Measurements from ENCODE around the gene RHD. TPM values are rescaled to one million over a fixed set of nuclear protein-coding genes. Genes with fewer than 3 reads are reported as not detected.

The RHD gene
- total RNA-seq, 1 donor = not detected

DNA sequence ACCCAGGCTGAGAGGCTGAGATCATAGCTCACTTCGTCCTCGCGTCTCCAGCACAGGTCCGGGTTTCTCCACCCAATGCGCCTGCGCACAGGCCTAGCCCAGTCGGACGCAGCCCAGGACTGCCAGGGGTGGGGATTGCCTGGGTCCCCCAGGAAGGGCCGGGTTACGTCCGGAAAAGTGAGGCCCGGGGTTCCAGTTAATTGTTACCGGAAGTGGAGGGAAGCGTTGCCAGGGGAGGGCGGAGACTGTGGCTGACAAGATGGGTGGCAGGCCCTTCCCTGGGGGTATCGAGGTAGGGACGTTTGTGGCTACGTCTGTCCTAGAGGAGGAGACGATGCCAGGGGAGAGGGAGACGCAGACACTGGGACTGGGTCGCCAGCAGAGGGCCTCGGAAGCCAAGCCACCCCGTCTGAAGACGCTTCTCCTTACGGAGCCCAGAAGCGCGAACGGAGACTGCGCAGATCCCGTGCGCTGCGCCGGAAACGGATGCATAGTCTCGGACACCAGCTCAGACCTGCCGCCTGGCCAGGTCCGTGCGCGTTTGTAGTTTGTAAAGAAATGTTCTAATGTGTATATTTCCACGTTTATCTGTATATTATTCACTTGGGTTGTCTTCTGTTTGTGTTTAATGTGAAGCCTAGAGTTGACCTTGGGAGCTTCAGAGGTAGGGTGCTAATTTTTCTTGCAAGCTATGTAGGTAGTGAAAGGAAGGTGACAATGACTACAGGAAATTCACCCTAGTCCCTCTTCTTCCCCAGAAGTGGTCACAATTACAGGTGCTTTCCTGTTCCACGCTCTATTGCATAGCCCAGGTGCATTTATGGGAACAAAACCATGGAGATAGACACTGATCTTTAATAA, 32.4 kb upstream of the RHD start:
- TF ChIP-seq, protein P1, sequence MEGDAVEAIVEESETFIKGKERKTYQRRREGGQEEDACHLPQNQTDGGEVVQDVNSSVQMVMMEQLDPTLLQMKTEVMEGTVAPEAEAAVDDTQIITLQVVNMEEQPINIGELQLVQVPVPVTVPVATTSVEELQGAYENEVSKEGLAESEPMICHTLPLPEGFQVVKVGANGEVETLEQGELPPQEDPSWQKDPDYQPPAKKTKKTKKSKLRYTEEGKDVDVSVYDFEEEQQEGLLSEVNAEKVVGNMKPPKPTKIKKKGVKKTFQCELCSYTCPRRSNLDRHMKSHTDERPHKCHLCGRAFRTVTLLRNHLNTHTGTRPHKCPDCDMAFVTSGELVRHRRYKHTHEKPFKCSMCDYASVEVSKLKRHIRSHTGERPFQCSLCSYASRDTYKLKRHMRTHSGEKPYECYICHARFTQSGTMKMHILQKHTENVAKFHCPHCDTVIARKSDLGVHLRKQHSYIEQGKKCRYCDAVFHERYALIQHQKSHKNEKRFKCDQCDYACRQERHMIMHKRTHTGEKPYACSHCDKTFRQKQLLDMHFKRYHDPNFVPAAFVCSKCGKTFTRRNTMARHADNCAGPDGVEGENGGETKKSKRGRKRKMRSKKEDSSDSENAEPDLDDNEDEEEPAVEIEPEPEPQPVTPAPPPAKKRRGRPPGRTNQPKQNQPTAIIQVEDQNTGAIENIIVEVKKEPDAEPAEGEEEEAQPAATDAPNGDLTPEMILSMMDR (IDR thresholded peaks at IDR 0.05; ENCODE audit: insufficient read depth, low read length) = peak; percentile 59
- peak overlapping the region; percentile 63 for H3K4me3 ChIP-seq (ENCODE audit: low read depth, low read length)
- peak; percentile 86 for DNase-seq (ENCODE audit: low read depth)

DNA sequence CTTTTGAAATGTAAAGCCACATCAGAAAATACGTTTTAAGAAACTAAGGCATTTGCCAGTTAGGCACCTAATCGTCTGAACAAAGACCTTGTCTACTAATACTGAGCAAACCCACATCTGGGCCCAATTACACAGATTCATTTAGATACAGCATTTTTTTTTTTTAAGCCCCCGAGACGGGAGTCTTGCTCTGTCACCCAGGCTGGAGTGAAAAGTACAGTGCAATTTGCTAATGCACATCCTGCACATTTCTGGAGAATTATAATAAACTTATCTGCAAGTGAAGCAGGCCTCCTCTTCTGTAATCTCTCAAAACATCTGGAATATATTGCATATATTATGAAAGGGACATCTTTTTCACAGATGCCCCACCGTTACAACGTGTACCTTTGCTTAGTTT, 28.4 kb upstream of the RHD start:
- DNase-seq (ENCODE audit: low read depth) = no peak
- H3K4me3 ChIP-seq (ENCODE audit: low read depth, low read length) = no peak overlapping the region
- TF ChIP-seq, protein P1 (IDR thresholded peaks at IDR 0.05; ENCODE audit: insufficient read depth, low read length) = no peak

DNA sequence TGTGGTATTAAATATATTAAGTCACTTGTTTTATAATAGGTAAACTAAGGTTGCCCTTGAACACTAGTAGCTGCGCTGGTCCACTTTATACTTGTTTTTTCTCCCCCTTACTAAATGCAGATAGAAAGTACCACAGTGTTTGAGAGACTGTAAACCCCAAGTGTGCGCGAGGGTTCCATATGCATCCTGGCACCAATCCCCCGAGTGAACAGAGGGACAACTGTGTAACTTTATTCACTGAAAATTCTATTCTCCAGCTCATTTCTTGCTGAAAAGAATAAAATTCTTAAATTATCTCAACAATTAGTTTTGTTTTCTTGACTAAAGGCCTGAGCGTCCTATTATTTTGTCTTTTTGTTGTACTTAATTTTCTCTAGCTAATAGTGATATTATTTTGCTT, 26.9 kb upstream of the RHD start:
- H3K4me3 ChIP-seq (ENCODE audit: low read depth, low read length) = peak overlapping the region; percentile 100
- TF ChIP-seq, protein P1 (IDR thresholded peaks at IDR 0.05; ENCODE audit: insufficient read depth, low read length) = no peak
- no peak for DNase-seq (ENCODE audit: low read depth)

DNA sequence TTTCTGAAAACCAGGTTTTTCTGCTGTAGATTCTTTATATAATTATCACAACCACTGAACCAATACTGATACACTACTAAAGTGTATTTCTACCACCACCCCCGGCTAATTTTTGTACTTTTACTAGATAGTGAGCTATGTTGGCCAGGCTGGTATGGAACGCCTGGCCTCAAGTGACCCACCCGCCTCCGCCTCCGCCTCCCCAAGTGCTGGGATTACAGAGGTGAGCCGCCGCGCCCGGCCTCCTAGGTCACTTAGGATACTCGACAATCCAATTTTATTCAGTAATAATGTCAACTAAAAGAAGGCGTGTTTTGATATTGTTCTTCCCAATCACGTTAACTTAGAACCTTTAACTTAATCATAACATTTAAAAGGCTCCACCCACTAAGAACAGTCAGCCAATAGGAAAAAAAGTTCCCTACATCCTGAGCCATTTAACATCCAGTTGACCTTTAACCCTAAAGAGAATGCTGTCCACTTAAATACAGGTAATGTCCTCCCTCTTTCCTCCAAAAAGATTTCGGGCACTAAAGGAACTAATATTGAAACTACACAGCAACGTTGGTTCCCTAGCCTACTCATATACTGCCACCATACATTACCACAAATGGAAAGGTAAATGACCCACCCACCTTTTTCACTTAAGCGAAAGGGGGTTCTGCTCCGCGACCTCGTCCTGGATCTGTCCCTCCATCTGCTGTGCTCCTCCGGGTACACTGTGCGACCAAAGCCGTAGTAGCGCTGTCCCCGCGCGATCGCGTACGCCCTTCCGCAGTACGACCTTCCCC, 26.3 kb upstream of the RHD start:
- peak; percentile 52 for DNase-seq (ENCODE audit: low read depth)
- peak overlapping the region; percentile 100 for H3K4me3 ChIP-seq (ENCODE audit: low read depth, low read length)
- TF ChIP-seq, protein P1 (IDR thresholded peaks at IDR 0.05; ENCODE audit: insufficient read depth, low read length) = no peak

DNA sequence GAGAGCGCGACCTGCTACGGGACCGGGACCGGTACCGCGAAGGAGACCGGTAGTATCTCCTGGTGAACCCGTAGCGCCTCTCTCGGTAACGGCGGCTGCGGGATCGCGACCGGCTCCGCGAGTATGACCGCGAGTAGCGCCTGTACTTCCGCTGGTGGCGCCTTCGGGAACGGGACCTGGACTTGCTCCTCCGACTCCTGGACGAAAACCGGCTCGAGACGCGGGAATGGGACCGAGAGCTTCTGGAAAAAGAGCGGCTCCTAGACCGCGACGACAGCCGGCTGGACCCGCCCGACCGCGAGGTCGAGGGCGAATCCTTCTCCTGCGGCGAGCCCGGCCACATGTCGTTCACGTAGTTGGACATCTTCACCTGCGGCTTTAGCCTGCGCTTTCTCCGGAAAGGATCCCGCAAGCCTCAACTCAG, 25.7 kb upstream of the RHD start:
- peak overlapping the region; percentile 100 for H3K4me3 ChIP-seq (ENCODE audit: low read depth, low read length)
- no peak for DNase-seq (ENCODE audit: low read depth)
- TF ChIP-seq, protein P1 (IDR thresholded peaks at IDR 0.05; ENCODE audit: insufficient read depth, low read length) = peak; percentile 10

DNA sequence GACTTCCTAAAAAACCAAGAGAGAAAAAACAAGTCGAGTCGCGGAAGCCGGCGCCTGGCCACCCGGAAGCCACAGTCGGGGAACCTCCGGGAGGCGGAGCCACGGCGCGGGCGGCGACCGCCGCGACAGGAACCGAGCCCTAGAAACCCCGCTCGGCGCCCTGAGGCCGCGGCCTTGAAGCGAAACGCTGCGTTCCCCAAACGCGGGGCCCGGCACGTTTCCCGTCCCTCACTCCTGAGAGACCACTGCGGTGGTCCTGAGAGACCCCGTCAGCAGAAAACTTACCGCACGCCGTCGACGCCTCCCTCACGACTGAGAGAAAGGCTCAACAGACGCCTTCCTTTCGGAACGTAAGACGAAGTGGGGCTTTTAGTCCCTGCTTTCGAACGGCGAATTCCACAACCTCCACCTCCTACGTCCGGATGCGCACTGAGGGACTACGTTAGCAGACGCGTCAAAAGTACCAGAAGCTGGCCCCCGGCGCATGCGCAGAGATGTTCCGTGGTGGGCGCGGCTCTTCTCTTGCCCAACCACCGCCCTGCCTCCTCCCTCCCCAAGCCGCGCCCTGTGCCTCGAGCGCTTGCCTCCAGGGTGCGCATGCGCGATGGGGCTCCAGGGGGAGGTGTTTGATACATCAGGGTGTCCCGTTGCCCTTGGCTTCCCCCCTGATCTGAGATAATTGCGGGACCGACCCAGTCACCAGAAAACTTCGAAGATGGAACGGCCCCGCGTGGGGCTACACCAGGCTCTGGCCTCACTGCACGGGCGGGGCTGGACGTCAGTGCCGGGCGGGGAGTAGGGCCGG, 25.1 kb upstream of the RHD start, which contains the start of gene RSRP1:
Gene RSRP1 (minus strand): TSS at position 431 of the 805 bp plus-strand sequence. CDS start 491 bp downstream, outside the sequence.
- H3K4me3 ChIP-seq (ENCODE audit: low read depth, low read length) = peak within 1 kb of the TSS; percentile 100
- TF ChIP-seq, protein P1 (IDR thresholded peaks at IDR 0.05; ENCODE audit: insufficient read depth, low read length) = peak; percentile 1
- peak; percentile 98 for DNase-seq (ENCODE audit: low read depth)
